WTC11 (cell line): ENCODE measurements around the gene KANSL3. TPM values are rescaled to one million over a fixed set of nuclear protein-coding genes. Genes with fewer than 3 reads are reported as not detected.

Experiments used
- ATAC-seq: fragments of 200-7000 bp; cut with Tn5 transposase; 2 replicates; pipeline ENCODE4 v1.10.0; 2021; ENCODE audit warnings: mild to moderate bottlenecking, moderate library complexity
- CTCF ChIA-PET: fragments of 300-600 bp; sonication (Branson Sonifier 250); formaldehyde crosslinking; loops from one replicate; lab custom pipeline; 2021; ENCODE audit warnings: antibody characterized with exemption; lab: Charles Lee
- POLR2A ChIA-PET: fragments of 350-600 bp; sonication (Branson Sonifier 250); formaldehyde crosslinking; loops from one replicate; lab custom pipeline; 2021; ENCODE audit warnings: antibody characterized with exemption; lab: Charles Lee
- DNase-seq: peaks from one replicate; pipeline ENCODE4 v3.0.0; 2021; ENCODE audit warnings: low spot score
- H3K27ac Mint-ChIP-seq: 2 replicates; pipeline ENCODE4 v1.8.0; 2021; ENCODE audit warnings: mixed read lengths
- H3K27me3 Mint-ChIP-seq: 2 replicates; pipeline ENCODE4 v1.8.0; 2021; ENCODE audit warnings: low read depth, mild to moderate bottlenecking, moderate library complexity, mixed read lengths
- H3K36me3 Mint-ChIP-seq: 2 replicates; pipeline ENCODE4 v1.8.0; 2021; ENCODE audit warnings: mixed read lengths
- H3K4me1 Mint-ChIP-seq: 2 replicates; pipeline ENCODE4 v1.8.0; 2022; ENCODE audit warnings: mixed read lengths
- H3K4me3 Mint-ChIP-seq: 2 replicates; pipeline ENCODE4 v1.8.0; 2021; ENCODE audit warnings: mild to moderate bottlenecking, moderate library complexity, mixed read lengths
- H3K9me3 Mint-ChIP-seq: 2 replicates; pipeline ENCODE4 v1.8.0; 2021; ENCODE audit warnings: mixed read lengths
- CREM ChIP-seq: sonication (generic); formaldehyde crosslinking; IDR thresholded peaks from 2 replicates; pipeline ENCODE4 v1.8.1; 2022; ENCODE audit warnings: mild to moderate bottlenecking, missing genetic modification reagents, moderate library complexity
- ESRRA ChIP-seq: sonication (generic); formaldehyde crosslinking; IDR thresholded peaks from 2 replicates; pipeline ENCODE4 v1.8.1; 2022; ENCODE audit warnings: mild to moderate bottlenecking, missing genetic modification reagents, borderline replicate concordance
- FOXP1 ChIP-seq: sonication (generic); formaldehyde crosslinking; IDR thresholded peaks from 2 replicates; pipeline ENCODE4 v1.8.0; 2022; ENCODE audit warnings: missing genetic modification reagents, mild to moderate bottlenecking, moderate library complexity, borderline replicate concordance
- GRHL2 ChIP-seq: fragments of 250-450 bp; sonication (Bioruptor Pico); IDR thresholded peaks from 2 replicates; pipeline ENCODE4 v1.8.0; 2022; ENCODE audit warnings: mild to moderate bottlenecking, moderate library complexity; ENCODE audit not compliant: insufficient replicate concordance, severe bottlenecking
- NFYB ChIP-seq: sonication (generic); formaldehyde crosslinking; conservative IDR thresholded peaks from 2 replicates; pipeline ENCODE4 v1.8.0; 2022; ENCODE audit warnings: low read depth, missing genetic modification reagents
- RELA ChIP-seq: sonication (generic); formaldehyde crosslinking; IDR thresholded peaks from 2 replicates; pipeline ENCODE4 v1.8.1; 2022; ENCODE audit warnings: missing genetic modification reagents, mild to moderate bottlenecking, borderline replicate concordance
- RORB ChIP-seq: fragments of 250-450 bp; sonication (Bioruptor Pico); IDR thresholded peaks from 2 replicates; pipeline ENCODE4 v1.9.0; 2021; ENCODE audit warnings: mild to moderate bottlenecking
- SMAD4 ChIP-seq: sonication (generic); formaldehyde crosslinking; IDR thresholded peaks from 2 replicates; pipeline ENCODE4 v1.8.0; 2022; ENCODE audit warnings: mild to moderate bottlenecking, missing genetic modification reagents
- SOX15 ChIP-seq: fragments of 250-450 bp; sonication (Bioruptor Pico); IDR thresholded peaks from 2 replicates; pipeline ENCODE4 v1.9.0; 2021; ENCODE audit warnings: mild to moderate bottlenecking
- TP53 ChIP-seq: sonication (generic); formaldehyde crosslinking; IDR thresholded peaks from 2 replicates; pipeline ENCODE4 v1.8.1; 2023; ENCODE audit warnings: mild to moderate bottlenecking, missing genetic modification reagents
- ZNF138 ChIP-seq: sonication (generic); formaldehyde crosslinking; conservative IDR thresholded peaks from 2 replicates; pipeline ENCODE4 v1.8.1; 2022; ENCODE audit warnings: mild to moderate bottlenecking, moderate library complexity, missing genetic modification reagents
- ZNF263 ChIP-seq: sonication (generic); formaldehyde crosslinking; IDR thresholded peaks from 2 replicates; pipeline ENCODE4 v1.8.1; 2022; ENCODE audit warnings: low read depth, mild to moderate bottlenecking, moderate library complexity, missing genetic modification reagents
- ZNF317 ChIP-seq: sonication (generic); formaldehyde crosslinking; IDR thresholded peaks from 2 replicates; pipeline ENCODE4 v1.8.1; 2023; ENCODE audit warnings: low read depth, mild to moderate bottlenecking, moderate library complexity, missing genetic modification reagents, borderline replicate concordance
- ZNF423 ChIP-seq: fragments of 250-450 bp; sonication (Bioruptor Pico); IDR thresholded peaks from 2 replicates; pipeline ENCODE4 v2.1.2; 2022; ENCODE audit warnings: mild to moderate bottlenecking, moderate library complexity
- total RNA-seq: library from RNA; stranded (reverse); gene quantifications from 3 replicates; pipeline ENCODE4 v1.2.3, GENCODE V29; 2021
- TF ChIP-seq, protein P1 (sequence below): sonication (generic); formaldehyde crosslinking; IDR thresholded peaks from 2 replicates; pipeline ENCODE4 v1.8.0; 2023; ENCODE audit warnings: mild to moderate bottlenecking, missing genetic modification reagents
- TF ChIP-seq, protein P2 (sequence below): sonication (generic); formaldehyde crosslinking; IDR thresholded peaks from 2 replicates; pipeline ENCODE4 v1.8.1; 2023; ENCODE audit warnings: mild to moderate bottlenecking, missing genetic modification reagents, borderline replicate concordance
- TF ChIP-seq, protein P3 (sequence below): fragments of 200-600 bp; IDR thresholded peaks from 2 replicates; pipeline ENCODE4 v1.8.0; 2022; ENCODE audit warnings: antibody characterized with exemption
- TF ChIP-seq, protein P4 (sequence below): sonication (generic); formaldehyde crosslinking; IDR thresholded peaks from 2 replicates; pipeline ENCODE4 v1.8.0; 2023; ENCODE audit warnings: missing genetic modification reagents, mild to moderate bottlenecking, borderline replicate concordance
- TF ChIP-seq, protein P5 (sequence below): sonication (generic); formaldehyde crosslinking; IDR thresholded peaks from 2 replicates; pipeline ENCODE4 v1.8.1; 2022; ENCODE audit warnings: missing genetic modification reagents, borderline replicate concordance

KANSL3 gene
- total RNA-seq, 1 experiment from 2014 or later = 32.5 TPM

DNA sequence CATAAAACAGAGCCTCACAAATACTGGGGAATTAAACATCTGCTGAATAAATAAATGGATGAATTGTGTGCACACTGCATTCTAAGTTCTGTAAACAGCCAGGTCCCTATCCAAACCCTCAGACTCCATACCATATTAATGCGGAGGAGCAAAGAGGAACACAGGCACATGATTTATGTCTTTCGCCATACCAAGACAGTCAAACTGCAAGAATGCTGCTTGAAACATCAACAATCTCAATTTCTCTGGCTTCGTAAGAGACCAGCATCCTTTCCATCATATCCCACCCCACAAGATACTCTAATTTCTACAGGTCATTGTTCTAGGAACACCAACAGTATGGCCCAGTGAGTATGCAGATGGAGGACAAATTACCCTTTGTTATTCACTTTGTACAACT is 15.0 kb downstream of the KANSL3 start:
- TF ChIP-seq CREM (CRISPR knock-in tag) (no peak), ZNF138 (CRISPR knock-in tag) (no peak), RELA (CRISPR knock-in tag) (no peak), SMAD4 (CRISPR knock-in tag) (no peak), NFYB (CRISPR knock-in tag) (no peak), ZNF317 (CRISPR knock-in tag) (no peak), TP53 (CRISPR knock-in tag) (no peak), RORB (CRISPR knock-in tag) (no peak), ZNF423 (CRISPR knock-in tag) (no peak), ZNF263 (CRISPR knock-in tag) (no peak), ESRRA (CRISPR knock-in tag) (no peak)
- TF ChIP-seq, protein P1, sequence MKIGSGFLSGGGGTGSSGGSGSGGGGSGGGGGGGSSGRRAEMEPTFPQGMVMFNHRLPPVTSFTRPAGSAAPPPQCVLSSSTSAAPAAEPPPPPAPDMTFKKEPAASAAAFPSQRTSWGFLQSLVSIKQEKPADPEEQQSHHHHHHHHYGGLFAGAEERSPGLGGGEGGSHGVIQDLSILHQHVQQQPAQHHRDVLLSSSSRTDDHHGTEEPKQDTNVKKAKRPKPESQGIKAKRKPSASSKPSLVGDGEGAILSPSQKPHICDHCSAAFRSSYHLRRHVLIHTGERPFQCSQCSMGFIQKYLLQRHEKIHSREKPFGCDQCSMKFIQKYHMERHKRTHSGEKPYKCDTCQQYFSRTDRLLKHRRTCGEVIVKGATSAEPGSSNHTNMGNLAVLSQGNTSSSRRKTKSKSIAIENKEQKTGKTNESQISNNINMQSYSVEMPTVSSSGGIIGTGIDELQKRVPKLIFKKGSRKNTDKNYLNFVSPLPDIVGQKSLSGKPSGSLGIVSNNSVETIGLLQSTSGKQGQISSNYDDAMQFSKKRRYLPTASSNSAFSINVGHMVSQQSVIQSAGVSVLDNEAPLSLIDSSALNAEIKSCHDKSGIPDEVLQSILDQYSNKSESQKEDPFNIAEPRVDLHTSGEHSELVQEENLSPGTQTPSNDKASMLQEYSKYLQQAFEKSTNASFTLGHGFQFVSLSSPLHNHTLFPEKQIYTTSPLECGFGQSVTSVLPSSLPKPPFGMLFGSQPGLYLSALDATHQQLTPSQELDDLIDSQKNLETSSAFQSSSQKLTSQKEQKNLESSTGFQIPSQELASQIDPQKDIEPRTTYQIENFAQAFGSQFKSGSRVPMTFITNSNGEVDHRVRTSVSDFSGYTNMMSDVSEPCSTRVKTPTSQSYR (CRISPR knock-in tag) = no peak
- TF ChIP-seq, protein P2, sequence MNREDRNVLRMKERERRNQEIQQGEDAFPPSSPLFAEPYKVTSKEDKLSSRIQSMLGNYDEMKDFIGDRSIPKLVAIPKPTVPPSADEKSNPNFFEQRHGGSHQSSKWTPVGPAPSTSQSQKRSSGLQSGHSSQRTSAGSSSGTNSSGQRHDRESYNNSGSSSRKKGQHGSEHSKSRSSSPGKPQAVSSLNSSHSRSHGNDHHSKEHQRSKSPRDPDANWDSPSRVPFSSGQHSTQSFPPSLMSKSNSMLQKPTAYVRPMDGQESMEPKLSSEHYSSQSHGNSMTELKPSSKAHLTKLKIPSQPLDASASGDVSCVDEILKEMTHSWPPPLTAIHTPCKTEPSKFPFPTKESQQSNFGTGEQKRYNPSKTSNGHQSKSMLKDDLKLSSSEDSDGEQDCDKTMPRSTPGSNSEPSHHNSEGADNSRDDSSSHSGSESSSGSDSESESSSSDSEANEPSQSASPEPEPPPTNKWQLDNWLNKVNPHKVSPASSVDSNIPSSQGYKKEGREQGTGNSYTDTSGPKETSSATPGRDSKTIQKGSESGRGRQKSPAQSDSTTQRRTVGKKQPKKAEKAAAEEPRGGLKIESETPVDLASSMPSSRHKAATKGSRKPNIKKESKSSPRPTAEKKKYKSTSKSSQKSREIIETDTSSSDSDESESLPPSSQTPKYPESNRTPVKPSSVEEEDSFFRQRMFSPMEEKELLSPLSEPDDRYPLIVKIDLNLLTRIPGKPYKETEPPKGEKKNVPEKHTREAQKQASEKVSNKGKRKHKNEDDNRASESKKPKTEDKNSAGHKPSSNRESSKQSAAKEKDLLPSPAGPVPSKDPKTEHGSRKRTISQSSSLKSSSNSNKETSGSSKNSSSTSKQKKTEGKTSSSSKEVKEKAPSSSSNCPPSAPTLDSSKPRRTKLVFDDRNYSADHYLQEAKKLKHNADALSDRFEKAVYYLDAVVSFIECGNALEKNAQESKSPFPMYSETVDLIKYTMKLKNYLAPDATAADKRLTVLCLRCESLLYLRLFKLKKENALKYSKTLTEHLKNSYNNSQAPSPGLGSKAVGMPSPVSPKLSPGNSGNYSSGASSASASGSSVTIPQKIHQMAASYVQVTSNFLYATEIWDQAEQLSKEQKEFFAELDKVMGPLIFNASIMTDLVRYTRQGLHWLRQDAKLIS (CRISPR knock-in tag) = no peak
- TF ChIP-seq, protein P3, sequence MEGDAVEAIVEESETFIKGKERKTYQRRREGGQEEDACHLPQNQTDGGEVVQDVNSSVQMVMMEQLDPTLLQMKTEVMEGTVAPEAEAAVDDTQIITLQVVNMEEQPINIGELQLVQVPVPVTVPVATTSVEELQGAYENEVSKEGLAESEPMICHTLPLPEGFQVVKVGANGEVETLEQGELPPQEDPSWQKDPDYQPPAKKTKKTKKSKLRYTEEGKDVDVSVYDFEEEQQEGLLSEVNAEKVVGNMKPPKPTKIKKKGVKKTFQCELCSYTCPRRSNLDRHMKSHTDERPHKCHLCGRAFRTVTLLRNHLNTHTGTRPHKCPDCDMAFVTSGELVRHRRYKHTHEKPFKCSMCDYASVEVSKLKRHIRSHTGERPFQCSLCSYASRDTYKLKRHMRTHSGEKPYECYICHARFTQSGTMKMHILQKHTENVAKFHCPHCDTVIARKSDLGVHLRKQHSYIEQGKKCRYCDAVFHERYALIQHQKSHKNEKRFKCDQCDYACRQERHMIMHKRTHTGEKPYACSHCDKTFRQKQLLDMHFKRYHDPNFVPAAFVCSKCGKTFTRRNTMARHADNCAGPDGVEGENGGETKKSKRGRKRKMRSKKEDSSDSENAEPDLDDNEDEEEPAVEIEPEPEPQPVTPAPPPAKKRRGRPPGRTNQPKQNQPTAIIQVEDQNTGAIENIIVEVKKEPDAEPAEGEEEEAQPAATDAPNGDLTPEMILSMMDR = no peak
- TF ChIP-seq, all 79 proteins: peak for 0
- Mint-ChIP-seq H3K9me3 (no peaks in the 10 kb centered on the region), H3K4me3 (no peak overlapping the region), H3K27ac (no peak overlapping the region), H3K4me1 (no peaks in the 10 kb centered on the region), H3K27me3 (no peaks in the 10 kb centered on the region), H3K36me3 (peaks cover 21% of the 10 kb centered on the region)
- ATAC-seq (no peak), DNase-seq (no peak)
- POLR2A ChIA-PET = no interaction called here
- CTCF ChIA-PET = interaction anchor here (0.8 to 0.9 kb wide), 2 partner anchors 14 to 73 kb away, joined by 3 read pairs; no protein-coding TSS in a partner anchor

DNA sequence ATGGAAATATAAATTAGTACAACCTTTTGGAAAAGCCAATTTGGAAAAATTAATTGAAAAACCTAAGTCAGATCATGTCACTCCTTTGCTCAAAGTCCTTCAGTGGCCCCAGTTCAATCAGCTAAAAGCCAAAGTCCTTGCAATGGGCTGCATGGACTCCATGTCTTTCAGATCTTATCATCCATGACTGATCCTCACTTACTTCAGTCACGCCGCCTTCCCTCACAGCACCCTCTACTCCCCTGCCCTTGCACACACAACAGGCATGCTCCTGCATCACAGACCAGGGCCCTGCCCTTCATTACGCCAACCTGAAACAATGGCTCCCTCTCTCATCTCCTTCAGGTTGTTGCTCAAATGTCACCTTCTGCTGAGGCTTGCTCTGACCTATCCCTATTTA is 15.6 kb downstream of the KANSL3 start:
- Mint-ChIP-seq H3K27ac (no peak overlapping the region), H3K9me3 (no peaks in the 10 kb centered on the region), H3K27me3 (no peaks in the 10 kb centered on the region), H3K4me3 (no peak overlapping the region), H3K4me1 (no peaks in the 10 kb centered on the region), H3K36me3 (peaks cover 16% of the 10 kb centered on the region)
- ATAC-seq (no peak), DNase-seq (no peak)
- ChIA-PET CTCF (interaction anchor here (0.5 to 1.0 kb wide), 2 partner anchors 73 to 356 kb away, joined by 3 to 7 read pairs; no protein-coding TSS in a partner anchor), POLR2A (no interaction called here)
- TF ChIP-seq SOX15 (CRISPR knock-in tag) (no peak), ESRRA (CRISPR knock-in tag) (no peak), GRHL2 (CRISPR knock-in tag) (no peak), FOXP1 (no peak)
- TF ChIP-seq, protein P4, sequence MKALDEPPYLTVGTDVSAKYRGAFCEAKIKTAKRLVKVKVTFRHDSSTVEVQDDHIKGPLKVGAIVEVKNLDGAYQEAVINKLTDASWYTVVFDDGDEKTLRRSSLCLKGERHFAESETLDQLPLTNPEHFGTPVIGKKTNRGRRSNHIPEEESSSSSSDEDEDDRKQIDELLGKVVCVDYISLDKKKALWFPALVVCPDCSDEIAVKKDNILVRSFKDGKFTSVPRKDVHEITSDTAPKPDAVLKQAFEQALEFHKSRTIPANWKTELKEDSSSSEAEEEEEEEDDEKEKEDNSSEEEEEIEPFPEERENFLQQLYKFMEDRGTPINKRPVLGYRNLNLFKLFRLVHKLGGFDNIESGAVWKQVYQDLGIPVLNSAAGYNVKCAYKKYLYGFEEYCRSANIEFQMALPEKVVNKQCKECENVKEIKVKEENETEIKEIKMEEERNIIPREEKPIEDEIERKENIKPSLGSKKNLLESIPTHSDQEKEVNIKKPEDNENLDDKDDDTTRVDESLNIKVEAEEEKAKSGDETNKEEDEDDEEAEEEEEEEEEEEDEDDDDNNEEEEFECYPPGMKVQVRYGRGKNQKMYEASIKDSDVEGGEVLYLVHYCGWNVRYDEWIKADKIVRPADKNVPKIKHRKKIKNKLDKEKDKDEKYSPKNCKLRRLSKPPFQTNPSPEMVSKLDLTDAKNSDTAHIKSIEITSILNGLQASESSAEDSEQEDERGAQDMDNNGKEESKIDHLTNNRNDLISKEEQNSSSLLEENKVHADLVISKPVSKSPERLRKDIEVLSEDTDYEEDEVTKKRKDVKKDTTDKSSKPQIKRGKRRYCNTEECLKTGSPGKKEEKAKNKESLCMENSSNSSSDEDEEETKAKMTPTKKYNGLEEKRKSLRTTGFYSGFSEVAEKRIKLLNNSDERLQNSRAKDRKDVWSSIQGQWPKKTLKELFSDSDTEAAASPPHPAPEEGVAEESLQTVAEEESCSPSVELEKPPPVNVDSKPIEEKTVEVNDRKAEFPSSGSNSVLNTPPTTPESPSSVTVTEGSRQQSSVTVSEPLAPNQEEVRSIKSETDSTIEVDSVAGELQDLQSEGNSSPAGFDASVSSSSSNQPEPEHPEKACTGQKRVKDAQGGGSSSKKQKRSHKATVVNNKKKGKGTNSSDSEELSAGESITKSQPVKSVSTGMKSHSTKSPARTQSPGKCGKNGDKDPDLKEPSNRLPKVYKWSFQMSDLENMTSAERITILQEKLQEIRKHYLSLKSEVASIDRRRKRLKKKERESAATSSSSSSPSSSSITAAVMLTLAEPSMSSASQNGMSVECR (CRISPR knock-in tag) = no peak
- TF ChIP-seq, protein P5, sequence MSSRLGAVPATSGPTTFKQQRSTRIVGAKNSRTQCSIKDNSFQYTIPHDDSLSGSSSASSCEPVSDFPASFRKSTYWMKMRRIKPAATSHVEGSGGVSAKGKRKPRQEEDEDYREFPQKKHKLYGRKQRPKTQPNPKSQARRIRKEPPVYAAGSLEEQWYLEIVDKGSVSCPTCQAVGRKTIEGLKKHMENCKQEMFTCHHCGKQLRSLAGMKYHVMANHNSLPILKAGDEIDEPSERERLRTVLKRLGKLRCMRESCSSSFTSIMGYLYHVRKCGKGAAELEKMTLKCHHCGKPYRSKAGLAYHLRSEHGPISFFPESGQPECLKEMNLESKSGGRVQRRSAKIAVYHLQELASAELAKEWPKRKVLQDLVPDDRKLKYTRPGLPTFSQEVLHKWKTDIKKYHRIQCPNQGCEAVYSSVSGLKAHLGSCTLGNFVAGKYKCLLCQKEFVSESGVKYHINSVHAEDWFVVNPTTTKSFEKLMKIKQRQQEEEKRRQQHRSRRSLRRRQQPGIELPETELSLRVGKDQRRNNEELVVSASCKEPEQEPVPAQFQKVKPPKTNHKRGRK (CRISPR knock-in tag) = no peak
